GM21723 (cell line): ENCODE measurements around the gene DHCR24.
"Not testable (repeated sequence)": the region's sequence is repeated elsewhere in the genome, so short reads cannot be mapped to it uniquely, and the experiment has no call there.

Experiments used
- ATAC-seq: cut with Tn5 transposase; IDR thresholded peaks from one replicate; pipeline ENCODE4 v1.9.1; 2021; ENCODE audit warnings: mild to moderate bottlenecking, moderate library complexity; ENCODE audit not compliant: unreplicated experiment

The DHCR24 gene, protein sequence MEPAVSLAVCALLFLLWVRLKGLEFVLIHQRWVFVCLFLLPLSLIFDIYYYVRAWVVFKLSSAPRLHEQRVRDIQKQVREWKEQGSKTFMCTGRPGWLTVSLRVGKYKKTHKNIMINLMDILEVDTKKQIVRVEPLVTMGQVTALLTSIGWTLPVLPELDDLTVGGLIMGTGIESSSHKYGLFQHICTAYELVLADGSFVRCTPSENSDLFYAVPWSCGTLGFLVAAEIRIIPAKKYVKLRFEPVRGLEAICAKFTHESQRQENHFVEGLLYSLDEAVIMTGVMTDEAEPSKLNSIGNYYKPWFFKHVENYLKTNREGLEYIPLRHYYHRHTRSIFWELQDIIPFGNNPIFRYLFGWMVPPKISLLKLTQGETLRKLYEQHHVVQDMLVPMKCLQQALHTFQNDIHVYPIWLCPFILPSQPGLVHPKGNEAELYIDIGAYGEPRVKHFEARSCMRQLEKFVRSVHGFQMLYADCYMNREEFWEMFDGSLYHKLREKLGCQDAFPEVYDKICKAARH

DNA sequence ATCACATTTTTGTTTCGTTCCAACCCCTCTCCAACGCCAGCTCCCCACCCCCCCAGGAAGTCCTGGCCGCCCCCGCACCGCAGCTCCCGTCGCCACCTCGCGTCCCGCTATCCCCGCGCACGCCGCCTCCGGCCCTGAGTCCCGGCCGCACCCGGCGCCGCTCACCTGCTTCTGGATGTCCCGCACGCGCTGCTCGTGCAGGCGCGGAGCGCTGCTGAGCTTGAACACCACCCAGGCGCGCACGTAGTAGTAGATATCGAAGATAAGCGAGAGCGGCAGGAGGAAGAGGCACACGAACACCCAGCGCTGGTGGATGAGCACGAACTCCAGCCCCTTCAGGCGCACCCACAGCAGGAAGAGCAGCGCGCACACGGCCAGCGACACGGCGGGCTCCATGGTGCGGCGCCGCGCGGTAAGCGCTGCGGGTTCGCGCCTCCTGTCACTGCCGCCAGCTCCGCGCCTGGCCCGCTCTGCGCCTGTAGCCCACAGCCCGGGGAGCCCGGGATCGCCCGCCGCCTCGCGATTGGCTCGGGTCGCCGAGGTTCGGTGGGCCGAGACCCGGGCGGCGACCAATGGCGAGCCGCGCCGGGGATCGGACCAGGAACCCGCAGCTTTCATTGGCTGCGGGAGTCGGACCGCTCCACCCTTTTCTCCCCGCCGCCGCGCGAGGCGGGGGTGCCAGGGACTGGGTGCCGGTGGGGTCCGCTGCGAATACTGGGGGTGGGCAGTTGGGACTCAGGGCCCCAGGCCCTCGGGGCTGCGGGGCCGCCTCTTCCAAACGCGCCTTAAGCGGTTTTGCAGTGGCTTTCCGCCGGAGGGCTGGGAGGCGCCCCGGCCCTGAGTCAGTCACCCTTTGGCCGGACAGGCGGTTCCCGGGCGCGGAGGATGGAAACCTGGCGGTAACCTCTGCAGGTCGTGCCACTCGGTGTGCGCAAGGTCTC is at the start of gene DHCR24:
Gene DHCR24 (minus strand): TSS at position 472 of the 941 bp plus-strand sequence. CDS start 76 bp downstream, at position 396.
- ATAC-seq: peak; percentile 89

DNA sequence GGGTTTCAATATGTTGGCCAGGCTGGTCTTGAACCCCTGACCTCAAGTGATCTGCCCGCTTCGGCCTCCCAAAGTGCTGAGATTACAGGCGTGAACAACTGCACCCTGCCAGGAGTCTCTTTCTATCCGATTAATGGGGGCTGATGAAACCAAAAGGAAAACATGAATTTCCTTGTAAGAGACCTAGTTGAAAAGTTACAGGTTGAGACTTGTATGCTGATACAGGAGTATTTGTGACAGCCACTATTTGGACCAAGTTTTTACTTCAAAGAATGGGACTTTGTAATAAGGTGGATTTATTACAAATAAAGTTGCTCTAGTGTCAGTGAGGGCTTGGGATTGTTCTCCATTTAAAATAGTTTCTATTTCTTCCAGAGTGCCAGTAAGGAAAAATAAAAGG is 49.8 kb upstream of the DHCR24 start:
- ATAC-seq: no peak

DNA sequence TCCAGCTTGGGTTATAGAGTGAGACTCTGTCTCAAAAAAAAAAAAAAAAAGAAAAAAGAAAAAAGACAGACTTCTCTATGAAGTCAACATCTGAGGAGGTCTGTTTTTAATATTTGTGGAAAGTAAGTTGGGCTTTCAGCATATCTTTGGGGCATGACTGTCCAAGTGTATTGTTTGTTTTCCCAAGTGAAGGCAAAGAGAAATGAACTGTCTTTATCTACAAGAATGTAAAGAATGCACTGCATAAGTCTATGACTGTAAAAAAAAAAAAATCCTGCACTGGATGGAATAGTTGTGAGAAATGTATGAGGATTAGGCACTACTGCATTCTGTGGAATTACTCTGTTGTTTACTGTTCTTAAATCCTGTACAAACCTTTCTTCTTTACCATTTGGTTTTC is 47.9 kb upstream of the DHCR24 start:
- ATAC-seq: no peak

DNA sequence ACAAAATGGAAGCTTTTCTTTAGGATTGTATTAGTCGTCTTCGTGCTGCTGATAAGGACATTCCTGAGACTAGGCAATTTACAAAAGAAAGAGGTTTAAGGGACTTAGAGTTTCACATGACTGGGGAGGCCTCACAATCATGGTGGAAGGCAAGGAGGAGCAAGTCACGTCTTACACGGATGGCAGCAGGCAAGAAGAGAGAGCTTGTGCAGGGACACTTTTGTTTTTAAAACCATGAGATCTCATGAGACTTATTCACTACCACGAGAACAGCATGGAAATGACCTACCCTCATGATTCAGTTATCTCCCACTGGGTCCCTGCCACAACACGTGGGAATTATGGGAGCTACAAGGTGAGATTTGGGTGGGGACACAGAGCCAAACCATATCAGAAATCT is 47.1 kb upstream of the DHCR24 start:
- not testable (repeated sequence) for ATAC-seq

DNA sequence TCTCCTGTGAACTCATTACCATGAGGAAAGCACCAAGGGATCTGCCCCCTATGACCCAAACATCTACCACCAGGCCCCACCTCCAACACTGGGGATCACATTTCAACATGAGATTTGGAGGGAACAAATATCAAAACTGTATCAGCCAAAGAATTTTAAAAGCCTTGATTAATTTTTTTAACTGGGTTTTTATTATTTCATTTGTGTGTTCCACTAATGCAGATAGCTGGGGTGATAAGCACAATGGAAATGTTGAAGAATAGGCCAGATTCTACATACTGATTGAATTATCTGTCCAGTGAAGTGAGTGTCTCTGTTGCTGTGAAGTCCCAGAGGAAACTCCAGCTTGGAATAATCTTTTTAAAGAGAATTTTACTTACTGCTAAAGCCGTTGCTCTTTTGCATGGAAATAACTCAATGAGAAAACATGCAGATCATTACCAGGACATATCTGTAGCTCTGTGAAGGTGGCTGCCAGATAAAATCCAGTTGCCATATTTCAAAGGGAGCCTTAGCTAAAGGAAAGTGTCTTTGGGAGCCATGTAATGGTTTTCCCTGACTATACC is 44.4 kb upstream of the DHCR24 start:
- ATAC-seq: no peak

DNA sequence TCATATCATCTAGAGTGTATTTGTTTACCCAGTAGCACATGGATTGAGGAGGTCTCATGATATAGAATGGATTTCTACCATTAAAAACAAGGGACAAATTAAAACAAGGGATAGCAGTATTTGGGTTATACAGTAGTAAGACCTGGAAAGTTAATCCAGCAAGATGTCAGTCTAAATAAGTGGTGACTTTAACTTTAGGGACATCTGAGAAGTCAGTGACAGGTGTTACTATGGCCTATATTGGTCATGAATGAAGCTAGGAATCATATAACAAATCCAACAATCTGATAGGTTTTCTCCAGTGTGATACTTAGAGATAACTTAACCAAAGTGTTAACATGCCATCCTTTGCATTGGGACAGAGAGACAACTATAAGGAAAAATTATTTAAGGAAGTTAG is 42.7 kb upstream of the DHCR24 start:
- ATAC-seq: no peak

DNA sequence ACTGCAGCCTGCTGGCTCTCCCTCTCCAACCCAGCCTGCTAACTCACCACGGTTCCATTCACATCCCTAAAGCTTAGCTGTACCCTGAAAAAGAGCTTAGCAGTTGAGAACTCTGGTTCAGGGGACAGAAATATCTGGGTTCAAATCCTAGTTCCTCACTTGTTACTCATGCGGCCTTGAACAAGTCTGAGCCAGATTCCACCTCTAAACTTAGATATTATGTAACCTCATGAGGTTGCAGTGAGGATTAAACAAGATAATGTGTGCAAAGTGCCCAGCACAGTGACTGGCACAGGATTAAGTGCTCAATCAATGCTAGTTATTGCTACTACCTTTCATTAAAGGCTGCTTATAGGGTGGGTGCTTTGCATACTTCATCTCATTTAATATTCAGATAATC is 41.3 kb upstream of the DHCR24 start:
- no peak for ATAC-seq

DNA sequence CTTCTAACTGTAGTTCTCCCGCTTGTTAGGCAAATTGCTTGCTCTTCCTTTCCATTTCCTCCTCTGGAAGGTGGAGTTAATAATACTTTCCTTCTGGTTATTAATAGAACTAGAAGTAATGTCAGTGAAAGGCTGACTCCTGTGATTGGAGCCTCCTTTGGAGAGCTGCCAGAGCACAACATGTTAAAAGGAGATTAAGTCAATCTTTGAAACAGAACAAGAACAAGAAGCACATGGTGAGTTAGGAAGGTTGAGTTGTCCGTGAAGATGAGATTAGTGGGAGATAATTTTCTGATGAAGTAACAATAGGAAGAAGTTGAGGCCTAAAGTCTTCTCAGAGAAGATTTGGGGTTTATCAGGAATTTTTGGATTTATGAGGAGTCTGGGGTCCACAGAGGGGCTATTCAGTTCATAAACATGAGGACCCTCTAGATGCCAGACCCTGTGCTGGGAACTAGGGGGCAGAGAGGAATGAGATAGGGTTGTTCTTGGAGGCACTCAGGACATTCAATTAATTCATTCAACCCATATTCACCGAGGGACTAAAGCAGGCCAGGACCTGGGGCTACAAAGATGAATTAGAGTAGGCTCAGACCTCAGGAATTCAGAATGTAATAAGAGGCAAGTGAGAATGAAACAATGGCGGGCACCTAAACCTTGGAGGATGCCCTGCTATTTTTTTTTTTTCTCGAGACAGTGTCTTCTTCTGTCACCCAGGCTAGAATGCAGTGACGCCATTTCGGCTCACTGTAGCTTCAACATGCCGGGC is 40.7 kb upstream of the DHCR24 start:
- ATAC-seq: no peak

DNA sequence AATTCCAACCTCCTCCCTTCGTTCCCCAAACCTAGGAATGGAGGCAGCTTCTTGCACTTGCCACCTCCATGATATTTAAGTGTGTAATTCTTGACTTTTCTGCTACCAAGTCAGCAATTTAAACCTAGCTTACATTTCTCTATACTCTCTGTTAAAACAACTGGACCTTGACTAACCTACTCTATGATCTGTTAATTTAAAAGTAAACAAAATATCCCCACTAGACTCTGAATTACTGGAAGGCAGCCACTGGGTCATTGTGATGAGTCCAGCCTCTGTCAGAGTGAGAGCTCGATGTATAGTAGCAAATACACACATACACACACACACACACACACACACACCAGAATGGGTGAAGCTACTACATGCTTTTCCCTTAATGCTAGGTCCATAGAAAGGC is 40.0 kb upstream of the DHCR24 start:
- ATAC-seq: no peak

DNA sequence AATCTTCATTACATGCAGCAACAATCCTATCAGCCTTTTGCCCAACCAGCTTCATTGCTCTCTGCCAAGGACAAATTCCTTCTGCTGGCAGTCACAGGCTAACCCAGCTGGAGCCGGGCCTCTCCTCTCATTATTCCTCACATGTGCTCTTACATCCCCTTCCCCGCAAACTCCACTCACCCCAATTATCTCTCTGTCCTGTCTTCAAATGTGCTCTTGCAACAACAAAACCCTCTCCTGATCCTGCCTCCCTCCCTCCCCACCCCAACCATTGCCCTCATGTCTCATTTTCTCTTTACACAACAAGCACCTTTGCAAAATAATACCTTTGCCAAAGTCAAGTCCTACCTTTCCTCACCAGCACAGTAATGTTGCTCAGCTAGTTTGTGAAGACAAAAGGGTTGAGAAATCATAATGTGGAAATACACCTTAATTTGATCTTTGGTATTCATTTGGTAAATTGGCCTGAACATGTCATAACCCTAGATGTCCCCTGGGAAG is 36.0 kb upstream of the DHCR24 start:
- ATAC-seq: no peak

DNA sequence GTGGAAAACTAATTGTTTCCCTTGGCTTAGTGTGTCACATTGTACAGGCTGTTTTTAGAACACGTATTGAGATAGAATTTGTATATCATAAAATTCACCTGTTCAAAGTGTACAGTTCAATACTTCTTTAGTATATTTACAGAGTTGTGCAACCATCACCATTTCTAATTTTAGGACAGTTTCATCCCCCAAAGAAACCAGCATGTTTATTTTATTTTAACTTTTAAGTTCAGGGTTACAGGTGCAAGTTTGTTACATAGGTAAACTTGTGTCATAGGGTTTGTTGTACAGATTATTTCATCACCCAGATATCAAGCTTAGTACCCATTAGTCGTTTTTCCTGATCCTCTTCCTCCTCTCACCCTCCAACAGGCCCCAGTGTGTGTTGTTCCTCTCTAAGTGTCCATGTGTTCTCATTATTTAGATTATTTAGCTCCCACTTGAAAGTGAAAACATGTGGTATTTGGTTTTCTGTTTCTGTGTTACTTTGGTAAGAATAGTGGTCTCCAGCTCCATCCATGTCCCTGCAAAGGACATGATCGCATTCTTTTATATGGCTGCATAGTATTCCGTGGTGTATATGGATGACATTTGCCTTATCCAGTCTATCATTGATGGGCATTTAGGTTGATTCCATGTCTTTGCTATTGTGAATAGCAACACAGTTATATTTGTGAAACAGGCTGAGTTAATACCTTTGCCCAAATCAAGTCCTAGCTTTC is 35.2 kb upstream of the DHCR24 start:
- ATAC-seq: no peak

DNA sequence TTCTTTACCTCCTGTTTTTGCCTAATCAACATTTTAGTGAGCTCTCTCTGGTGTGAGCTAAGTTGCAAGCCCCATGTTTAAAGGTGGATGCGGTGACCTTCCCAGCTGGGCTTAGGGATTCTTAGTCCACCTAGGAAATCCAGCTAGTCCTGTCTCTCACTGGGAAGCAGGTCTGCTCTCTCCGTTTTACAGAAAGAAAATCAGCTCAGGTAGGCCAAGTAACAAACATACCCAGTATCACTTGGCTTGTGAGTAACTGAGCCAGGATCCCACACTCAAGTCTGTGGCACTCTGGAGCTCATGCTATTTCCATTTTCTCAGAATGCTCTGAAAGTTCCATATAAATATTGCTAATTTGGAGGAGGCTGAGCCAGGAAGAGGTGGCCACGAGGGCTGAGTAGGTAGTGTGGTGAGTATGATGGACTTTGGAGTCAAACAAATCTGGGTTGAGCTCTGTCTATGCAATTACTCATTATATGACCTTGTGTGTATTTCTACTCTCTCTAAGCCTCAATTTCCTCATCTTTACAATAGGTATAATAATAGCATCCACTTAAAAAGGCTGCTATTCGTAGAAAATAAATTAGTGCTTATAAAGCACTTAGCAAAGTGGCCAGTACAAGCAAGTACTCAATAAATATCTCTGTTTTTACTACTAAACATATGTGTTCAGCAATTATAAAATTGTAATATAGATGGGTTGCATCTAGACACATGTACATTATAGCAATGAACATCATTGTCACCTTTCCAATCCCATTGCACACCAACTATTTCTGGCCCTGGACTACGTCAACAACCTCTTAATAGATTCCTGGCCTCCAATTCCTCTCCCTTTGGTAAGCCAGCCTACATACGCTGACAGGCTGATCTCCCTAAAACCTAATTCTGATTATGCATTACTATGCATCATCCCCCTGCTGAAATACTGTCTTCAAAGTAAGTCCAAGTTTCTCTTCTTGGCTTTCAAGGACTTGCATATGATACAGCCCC is 32.7 kb upstream of the DHCR24 start:
- no peak for ATAC-seq

DNA sequence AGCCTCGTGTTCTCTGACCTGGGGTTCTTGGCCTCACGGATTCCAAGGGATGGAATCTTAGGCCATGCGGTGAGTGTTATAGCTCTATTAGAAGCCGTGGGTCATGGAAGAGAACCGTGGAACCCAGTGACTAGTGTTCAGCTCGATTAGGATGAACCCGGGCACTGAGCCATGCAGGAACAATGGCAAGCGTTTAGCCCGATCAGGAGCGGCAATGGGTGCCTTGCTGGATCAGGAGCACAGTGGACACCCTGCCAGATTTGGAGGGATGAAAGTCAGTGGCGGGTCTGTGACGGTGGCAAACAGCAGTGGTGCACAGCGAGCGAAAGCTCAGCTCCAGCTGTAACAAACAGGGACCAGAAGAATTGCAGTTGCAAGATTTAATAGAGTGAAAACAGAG is 24.1 kb upstream of the DHCR24 start:
- ATAC-seq: not testable (repeated sequence)

DNA sequence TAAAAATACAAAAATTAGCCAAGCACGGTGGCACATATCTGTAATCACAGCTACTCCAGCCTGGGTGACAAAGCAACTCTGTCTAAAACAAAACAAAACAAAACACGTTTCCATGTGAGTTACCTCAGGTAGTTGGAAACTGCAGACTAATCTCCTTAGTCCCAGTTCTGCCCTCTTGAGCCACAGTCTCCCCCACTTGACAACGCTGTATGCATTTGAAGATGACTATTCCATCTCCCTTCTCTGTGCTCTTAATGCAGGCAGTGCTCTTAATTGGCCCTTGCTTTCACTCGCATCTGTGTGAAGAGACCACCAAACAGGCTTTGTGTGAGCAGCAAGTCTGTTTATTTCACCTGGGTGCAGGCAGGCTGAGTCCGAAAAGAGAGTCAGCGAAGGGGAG is 19.6 kb upstream of the DHCR24 start:
- ATAC-seq: no peak

DNA sequence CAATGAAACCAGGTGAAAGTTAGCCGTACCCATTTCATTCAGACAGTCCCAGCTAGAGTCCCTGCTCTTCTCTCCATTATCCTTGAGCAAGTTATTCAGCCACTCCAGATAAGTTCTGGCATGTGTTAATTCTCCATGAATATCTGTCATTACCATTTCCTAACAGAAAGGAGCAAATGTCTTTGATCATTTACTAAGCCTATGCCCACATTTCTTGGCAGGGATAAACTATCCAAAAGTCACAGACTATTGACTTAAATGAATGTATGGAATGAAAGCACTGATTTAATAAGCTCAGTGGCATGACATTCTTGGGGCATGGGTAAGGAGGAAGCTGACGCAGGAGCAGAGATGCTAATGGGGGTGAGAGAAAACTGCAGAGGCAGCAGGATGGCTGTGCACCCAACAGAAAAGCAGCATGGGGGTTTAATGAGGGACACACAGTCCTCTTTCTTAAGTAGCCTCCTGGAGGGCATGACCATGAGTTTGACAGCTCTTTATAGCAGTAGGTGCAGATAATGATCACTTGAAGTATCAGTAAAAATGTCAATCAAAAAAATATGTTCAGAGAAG is 17.6 kb upstream of the DHCR24 start:
- no peak for ATAC-seq

DNA sequence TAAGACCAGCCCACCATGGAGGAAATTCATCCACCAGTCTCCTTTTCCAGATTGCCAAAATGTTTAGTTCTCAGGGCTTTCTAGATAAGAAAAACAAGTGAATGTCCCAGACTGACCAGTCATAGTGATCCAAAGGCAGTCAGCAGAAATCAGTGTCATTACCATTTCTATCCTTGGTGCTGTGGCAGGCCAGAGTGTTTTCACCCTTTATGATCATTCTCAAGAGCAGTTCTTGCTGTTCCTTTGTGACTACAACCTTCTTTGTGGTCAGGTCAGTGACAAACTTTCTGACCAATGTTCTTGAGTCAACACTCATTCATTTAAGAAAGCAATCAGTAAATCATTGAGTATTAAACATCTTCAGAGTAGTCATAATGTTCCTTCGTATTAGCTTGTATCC is 7.3 kb upstream of the DHCR24 start:
- no peak for ATAC-seq

DNA sequence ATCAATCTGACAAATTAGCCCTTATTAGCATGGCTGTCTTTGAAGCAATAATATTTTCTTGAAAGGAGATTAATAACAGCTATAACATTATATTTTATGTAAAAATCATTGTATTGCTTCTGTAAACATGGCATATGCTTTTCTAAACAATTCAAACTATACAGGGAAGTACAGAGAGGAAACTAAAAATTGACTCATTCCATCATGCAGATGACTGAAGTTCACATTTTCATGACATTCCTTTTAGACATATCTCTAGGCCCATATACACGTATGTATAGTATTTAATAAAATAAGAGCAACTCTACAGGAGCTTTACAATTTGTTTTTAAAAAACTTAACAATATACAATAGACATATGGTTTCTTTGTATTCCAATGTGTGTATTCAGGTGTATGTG is 5.6 kb upstream of the DHCR24 start:
- no peak for ATAC-seq

DNA sequence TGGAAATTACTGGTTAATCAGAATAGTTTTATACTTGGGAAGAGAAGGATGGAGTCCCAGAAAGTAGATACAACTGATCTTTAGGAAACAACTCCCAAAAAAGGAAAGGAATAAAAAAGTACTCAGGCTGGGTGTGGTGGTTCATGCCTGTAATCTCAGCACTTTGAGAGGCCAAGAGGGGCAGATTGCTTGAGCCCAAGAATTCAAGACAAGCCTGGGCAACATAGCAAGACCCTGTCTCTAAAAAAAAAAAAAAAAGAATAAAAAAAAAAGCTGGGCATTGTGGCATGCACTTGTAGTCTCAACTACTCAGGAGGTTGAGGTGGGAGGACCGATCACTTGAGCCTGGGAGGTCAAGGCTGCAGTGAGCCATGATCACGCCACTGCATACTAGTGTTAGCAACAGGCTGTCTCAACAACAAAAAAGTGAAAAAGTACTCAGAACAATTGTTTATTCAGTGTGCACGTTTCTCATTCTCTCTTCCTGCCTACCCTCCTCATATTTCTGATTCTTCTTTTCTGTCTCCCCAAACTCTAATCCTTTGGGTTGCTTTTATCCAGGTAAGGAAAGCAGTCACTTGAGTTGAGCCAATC is 2.2 kb upstream of the DHCR24 start:
- no peak for ATAC-seq
